ENCODE data around the gene NCKAP1.
"Not testable (repeated sequence)": the region's sequence is repeated elsewhere in the genome, so short reads cannot be mapped to it uniquely, and the experiment has no call there.

DNA sequence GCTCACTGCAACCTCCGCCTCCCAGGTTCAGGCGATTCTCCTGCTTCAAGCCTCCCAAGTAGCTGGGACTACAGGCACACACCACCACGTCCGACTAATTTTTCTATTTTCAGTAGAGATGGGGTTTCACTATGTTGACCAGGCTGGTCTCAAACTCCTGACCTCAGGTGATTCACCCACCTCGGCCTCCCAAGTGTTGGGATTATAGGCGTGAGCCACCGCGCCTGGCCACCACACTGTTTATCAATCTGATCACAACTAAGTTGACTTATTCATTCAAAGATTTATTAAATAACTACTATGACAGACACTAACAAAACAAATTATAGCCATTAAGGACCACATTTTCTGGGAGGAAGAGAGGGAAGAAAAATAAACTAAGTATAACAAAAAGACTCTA lies 71.9 kb downstream of the NCKAP1 start:
- TF ChIP-seq, protein P1, sequence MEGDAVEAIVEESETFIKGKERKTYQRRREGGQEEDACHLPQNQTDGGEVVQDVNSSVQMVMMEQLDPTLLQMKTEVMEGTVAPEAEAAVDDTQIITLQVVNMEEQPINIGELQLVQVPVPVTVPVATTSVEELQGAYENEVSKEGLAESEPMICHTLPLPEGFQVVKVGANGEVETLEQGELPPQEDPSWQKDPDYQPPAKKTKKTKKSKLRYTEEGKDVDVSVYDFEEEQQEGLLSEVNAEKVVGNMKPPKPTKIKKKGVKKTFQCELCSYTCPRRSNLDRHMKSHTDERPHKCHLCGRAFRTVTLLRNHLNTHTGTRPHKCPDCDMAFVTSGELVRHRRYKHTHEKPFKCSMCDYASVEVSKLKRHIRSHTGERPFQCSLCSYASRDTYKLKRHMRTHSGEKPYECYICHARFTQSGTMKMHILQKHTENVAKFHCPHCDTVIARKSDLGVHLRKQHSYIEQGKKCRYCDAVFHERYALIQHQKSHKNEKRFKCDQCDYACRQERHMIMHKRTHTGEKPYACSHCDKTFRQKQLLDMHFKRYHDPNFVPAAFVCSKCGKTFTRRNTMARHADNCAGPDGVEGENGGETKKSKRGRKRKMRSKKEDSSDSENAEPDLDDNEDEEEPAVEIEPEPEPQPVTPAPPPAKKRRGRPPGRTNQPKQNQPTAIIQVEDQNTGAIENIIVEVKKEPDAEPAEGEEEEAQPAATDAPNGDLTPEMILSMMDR (IDR thresholded peaks at IDR 0.05): not testable (repeated sequence)
- not testable (repeated sequence) for TF ChIP-seq POLR2A (IDR thresholded peaks at IDR 0.05)

Data from Peyer's patch (tissue), 4 donors.